CD14-positive monocyte (primary cell): ENCODE results near the gene LRPAP1. TPM values are rescaled to one million over a fixed set of nuclear protein-coding genes. Genes with fewer than 3 reads are reported as not detected.

Source experiments
- DNase-seq, 3 donors: peaks; one replicate each; pipeline ENCODE4 v3.0.0-alpha.2; 2011 to 2022
- H2AFZ ChIP-seq: 2 replicates; pipeline ENCODE4 v1.6.0; 2012; ENCODE audit warnings: mild to moderate bottlenecking, low read depth, low read length, inconsistent platforms; ENCODE audit not compliant: insufficient read depth, poor library complexity, severe bottlenecking
- H3K27ac ChIP-seq, 2 donors: 1 replicate in 1 of 2; 2 replicates in 1 of 2; pipeline ENCODE4 v1.5.1; 2012 to 2013; ENCODE audit warnings: low read length in 2 of 2, control low read depth in 1 of 2, inconsistent platforms in 1 of 2, low read depth in 1 of 2, mild to moderate bottlenecking in 1 of 2
- H3K27me3 ChIP-seq, 2 donors: one replicate each; pipeline versions ENCODE4 v1.6.0 to v1.6.1; 2011 to 2013; ENCODE audit warnings: low read length in 2 of 2; ENCODE audit not compliant: control insufficient read depth in 2 of 2, insufficient read depth in 2 of 2
- H3K36me3 ChIP-seq, 2 donors: replicated peaks in 1 of 2; 1 replicate in 1 of 2; 2 replicates in 1 of 2; pipeline versions ENCODE4 v1.5.1 to v1.6.1; 2012 to 2013; ENCODE audit warnings: low read length in 2 of 2, control low read depth in 1 of 2, inconsistent platforms in 1 of 2, mild to moderate bottlenecking in 1 of 2; ENCODE audit not compliant: insufficient read depth in 2 of 2, control insufficient read depth in 1 of 2
- H3K4me1 ChIP-seq, 2 donors: 1 replicate in 1 of 2; 2 replicates in 1 of 2; pipeline versions ENCODE4 v1.5.1 to v1.6.1; 2012 to 2013; ENCODE audit warnings: low read length in 2 of 2, control low read depth in 1 of 2, inconsistent platforms in 1 of 2, mild to moderate bottlenecking in 1 of 2, moderate library complexity in 1 of 2; ENCODE audit not compliant: insufficient read depth in 2 of 2, control insufficient read depth in 1 of 2
- H3K4me2 ChIP-seq: replicated peaks from 2 replicates; pipeline ENCODE3; 2012; ENCODE audit warnings: low read length, moderate library complexity, mild to moderate bottlenecking; ENCODE audit not compliant: poor library complexity, severe bottlenecking; ENCODE audit errors: extremely low read depth
- H3K4me3 ChIP-seq, 3 experiments: fragments of 200-600 bp in 1 of 3; sonication (generic) in 1 of 3; replicated peaks in 1 of 3; 1 replicate in 2 of 3; 2 replicates in 1 of 3; pipeline ENCODE4 v1.5.1; 2011 to 2013; ENCODE audit warnings: low read length in 3 of 3, mild to moderate bottlenecking in 3 of 3, control low read depth in 2 of 3, low read depth in 2 of 3, inconsistent platforms in 1 of 3, moderate library complexity in 1 of 3
- H3K79me2 ChIP-seq: 2 replicates; pipeline ENCODE4 v1.6.0; 2012; ENCODE audit warnings: mild to moderate bottlenecking, control low read depth, inconsistent platforms, low read length, moderate library complexity; ENCODE audit not compliant: insufficient read depth
- H3K9ac ChIP-seq: 2 replicates; pipeline ENCODE4 v1.6.0; 2017; ENCODE audit warnings: low read length, mild to moderate bottlenecking; ENCODE audit not compliant: insufficient read depth, poor library complexity, severe bottlenecking
- H3K9me3 ChIP-seq, 2 donors: replicated peaks in 1 of 2; 1 replicate in 1 of 2; 2 replicates in 1 of 2; pipeline versions ENCODE4 v1.5.1 to v1.6.1; 2012 to 2013; ENCODE audit warnings: low read length in 2 of 2, control low read depth in 1 of 2; ENCODE audit not compliant: control insufficient read depth in 1 of 2, insufficient read depth in 1 of 2
- H4K20me1 ChIP-seq: 2 replicates; pipeline ENCODE4 v1.6.0; 2012; ENCODE audit warnings: mild to moderate bottlenecking, low read length, control low read depth, moderate library complexity; ENCODE audit not compliant: insufficient read depth
- H3K27ac Mint-ChIP-seq, 7 donors: one replicate each; pipeline ENCODE4 v1.8.0; 2020; ENCODE audit warnings: mild to moderate bottlenecking in 7 of 7, mixed read lengths in 7 of 7, moderate library complexity in 6 of 7, inconsistent platforms in 2 of 7
- H3K27me3 Mint-ChIP-seq, 3 donors: one replicate each; pipeline ENCODE4 v1.8.0; 2021 to 2022; ENCODE audit warnings: low read depth in 3 of 3, mild to moderate bottlenecking in 3 of 3, mixed read lengths in 3 of 3, moderate library complexity in 3 of 3, inconsistent platforms in 1 of 3
- H3K36me3 Mint-ChIP-seq, 2 donors: one replicate each; pipeline ENCODE4 v1.8.0; 2020; ENCODE audit warnings: mixed read lengths in 2 of 2, inconsistent platforms in 1 of 2, mild to moderate bottlenecking in 1 of 2
- H3K4me1 Mint-ChIP-seq: one replicate; pipeline ENCODE4 v1.8.0; 2020; ENCODE audit warnings: mild to moderate bottlenecking, mixed read lengths
- H3K4me3 Mint-ChIP-seq, 2 donors: one replicate each; pipeline ENCODE4 v1.8.0; 2020; ENCODE audit warnings: mild to moderate bottlenecking in 2 of 2, mixed read lengths in 2 of 2, moderate library complexity in 1 of 2
- H3K9me3 Mint-ChIP-seq, 7 donors: one replicate each; pipeline ENCODE4 v1.8.0; 2020 to 2022; ENCODE audit warnings: mixed read lengths in 7 of 7, mild to moderate bottlenecking in 6 of 7, moderate library complexity in 6 of 7, inconsistent platforms in 2 of 7
- WGBS: methylation state at CpG from one replicate; pipeline ENCODE4 v1.1.5; 2013; ENCODE audit warnings: missing lambda C conversion rate; ENCODE audit not compliant: insufficient coverage; 5-methylcytosine and 5-hydroxymethylcytosine counted together
- intact Hi-C, 2 donors: fragments of 100-400 bp; cut with micrococcal nuclease; formaldehyde crosslinking; loops; one replicate each; pipeline versions ENCODE4 v1.15.0 to v1.15.1; 2023
- polyA plus RNA-seq, 3 donors: library from polyadenylated mRNA; depleted of rRNA in 1 of 3; unstranded in 2 of 3; stranded (reverse) in 1 of 3; fragments of 300-500 nt in 2 of 3; fragments of >200 nt in 1 of 3; fragmentation: Illumina TruSeq in 2 of 3; gene quantifications; 1 replicate in 2 of 3; 2 replicates in 1 of 3; pipeline ENCODE4 v1.2.3, GENCODE V29; 2012 to 2021
- TF ChIP-seq, protein P1 (sequence below): fragments of 200-600 bp; IDR thresholded peaks from one replicate; pipeline ENCODE4 v1.8.0; 2022; ENCODE audit warnings: antibody characterized with exemption, mild to moderate bottlenecking

The LRPAP1 gene
- polyA plus RNA-seq, 3 donors = 169 to 204 (median 180) TPM

DNA sequence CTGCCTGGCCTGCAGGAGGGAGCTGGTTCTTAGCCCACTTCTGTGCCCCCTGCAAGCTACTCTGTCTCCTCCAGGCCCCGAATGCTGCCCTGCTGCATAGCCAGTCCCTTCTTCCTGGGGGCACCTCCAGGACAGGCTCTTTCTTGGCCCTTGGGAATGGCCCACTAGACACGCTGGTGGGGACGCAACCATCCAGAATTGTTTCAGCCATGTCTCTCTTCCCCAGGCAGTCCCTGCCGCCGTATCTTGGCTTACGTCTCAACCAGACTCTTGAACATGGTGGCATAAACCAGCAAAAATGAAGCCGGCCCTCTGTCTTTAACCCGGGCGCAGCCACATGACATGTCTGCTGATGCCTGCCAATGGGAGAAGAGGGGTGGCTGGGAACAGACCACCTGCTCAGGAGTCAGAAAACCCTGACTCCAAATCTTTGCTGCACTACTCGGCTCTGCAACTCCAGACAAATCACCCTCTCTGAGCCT lies 9.0 kb downstream of the LRPAP1 start:
- intact Hi-C loops = no loop called here
- Mint-ChIP-seq H3K27ac (peak overlapping the region in 1 of 7 donors; percentile 28), H3K27me3 (no peaks in the 10 kb centered on the region), H3K4me1 (peaks cover 3% of the 10 kb centered on the region), H3K9me3 (no peaks in the 10 kb centered on the region), H3K4me3 (no peak overlapping the region), H3K36me3 (peaks cover 67 to 93% of the 10 kb centered on the region in 2 donors)
- peaks cover 94% of the 10 kb centered on the region for H4K20me1 ChIP-seq
- peaks cover 56% of the 10 kb centered on the region for H3K79me2 ChIP-seq
- H3K27ac ChIP-seq = no peak overlapping the region
- no peak overlapping the region for H3K9ac ChIP-seq
- no peaks in the 10 kb centered on the region for H3K27me3 ChIP-seq
- H3K4me2 ChIP-seq = no peak overlapping the region
- TF ChIP-seq, protein P1, sequence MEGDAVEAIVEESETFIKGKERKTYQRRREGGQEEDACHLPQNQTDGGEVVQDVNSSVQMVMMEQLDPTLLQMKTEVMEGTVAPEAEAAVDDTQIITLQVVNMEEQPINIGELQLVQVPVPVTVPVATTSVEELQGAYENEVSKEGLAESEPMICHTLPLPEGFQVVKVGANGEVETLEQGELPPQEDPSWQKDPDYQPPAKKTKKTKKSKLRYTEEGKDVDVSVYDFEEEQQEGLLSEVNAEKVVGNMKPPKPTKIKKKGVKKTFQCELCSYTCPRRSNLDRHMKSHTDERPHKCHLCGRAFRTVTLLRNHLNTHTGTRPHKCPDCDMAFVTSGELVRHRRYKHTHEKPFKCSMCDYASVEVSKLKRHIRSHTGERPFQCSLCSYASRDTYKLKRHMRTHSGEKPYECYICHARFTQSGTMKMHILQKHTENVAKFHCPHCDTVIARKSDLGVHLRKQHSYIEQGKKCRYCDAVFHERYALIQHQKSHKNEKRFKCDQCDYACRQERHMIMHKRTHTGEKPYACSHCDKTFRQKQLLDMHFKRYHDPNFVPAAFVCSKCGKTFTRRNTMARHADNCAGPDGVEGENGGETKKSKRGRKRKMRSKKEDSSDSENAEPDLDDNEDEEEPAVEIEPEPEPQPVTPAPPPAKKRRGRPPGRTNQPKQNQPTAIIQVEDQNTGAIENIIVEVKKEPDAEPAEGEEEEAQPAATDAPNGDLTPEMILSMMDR = no peak
- H3K4me3 ChIP-seq = no peak overlapping the region
- peaks cover 83 to 98% of the 10 kb centered on the region in 2 donors for H3K36me3 ChIP-seq
- no peak for DNase-seq
- no peaks in the 10 kb centered on the region for H3K9me3 ChIP-seq
- 93% methylated on average over 9 of the region's 10 CpGs for WGBS
- no peaks in the 10 kb centered on the region for H3K4me1 ChIP-seq
- no peak overlapping the region for H2AFZ ChIP-seq

DNA sequence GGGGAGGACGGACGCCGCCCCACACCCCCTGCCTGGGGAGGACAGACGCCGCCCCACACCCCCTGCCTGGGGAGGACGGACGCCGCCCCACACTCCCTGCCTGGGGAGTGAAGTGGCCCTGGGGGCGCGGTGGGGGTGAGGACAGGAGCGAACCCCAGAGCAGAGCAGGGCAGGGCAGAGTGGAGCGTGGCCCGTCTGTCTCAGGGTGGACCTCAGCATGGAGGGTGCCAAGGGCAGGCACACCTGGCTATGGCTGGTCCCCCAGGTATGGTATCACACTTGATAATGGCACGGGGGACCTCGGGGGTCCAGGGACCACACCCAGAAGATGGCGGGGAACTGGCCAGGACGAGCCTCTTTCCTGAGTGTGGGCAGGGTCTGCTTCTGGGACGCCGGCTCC lies 9.6 kb downstream of the LRPAP1 start:
- H3K9me3 ChIP-seq = no peaks in the 10 kb centered on the region
- H3K4me3 ChIP-seq = no peak overlapping the region
- H3K9ac ChIP-seq = no peak overlapping the region
- no peak for DNase-seq
- Mint-ChIP-seq H3K27me3 (no peaks in the 10 kb centered on the region), H3K27ac (no peak overlapping the region), H3K9me3 (no peaks in the 10 kb centered on the region), H3K4me1 (no peaks in the 10 kb centered on the region), H3K4me3 (no peak overlapping the region), H3K36me3 (peaks cover 68 to 93% of the 10 kb centered on the region in 2 donors)
- 97% methylated on average over 14 of the region's 19 CpGs for WGBS
- H3K27me3 ChIP-seq = no peaks in the 10 kb centered on the region
- H3K36me3 ChIP-seq = peaks cover 84 to 98% of the 10 kb centered on the region in 2 donors
- H3K4me2 ChIP-seq = no peak overlapping the region
- peaks cover 89% of the 10 kb centered on the region for H4K20me1 ChIP-seq
- H3K79me2 ChIP-seq = peaks cover 51% of the 10 kb centered on the region
- no peak overlapping the region for H2AFZ ChIP-seq
- no peaks in the 10 kb centered on the region for H3K4me1 ChIP-seq
- TF ChIP-seq, protein P1 = no peak
- intact Hi-C loops = no loop called here
- no peak overlapping the region for H3K27ac ChIP-seq
